ENCODE results near the gene ROR1.

GRCh38 chr1:63874278-63874880, 100.6 kb downstream of the ROR1 start:
- TF ChIP-seq BHLHE40 (IDR thresholded peaks at IDR 0.05; ENCODE audit: borderline replicate concordance in 1 of 2, low read depth in 2 of 2, low read length in 1 of 2) (no peak), CBX3 (IDR thresholded peaks at IDR 0.05; ENCODE audit: borderline replicate concordance, low read depth) (no peak), JUND (IDR thresholded peaks at IDR 0.05; ENCODE audit: low read depth, low read length) (no peak), MAX (IDR thresholded peaks at IDR 0.05; ENCODE audit: low read depth, low read length) (no peak), TAF1 (IDR thresholded peaks at IDR 0.05; ENCODE audit: borderline replicate concordance, low read depth, low read length) (no peak), CTCF (IDR thresholded peaks at IDR 0.05 in 2 of 3, conservative IDR thresholded peaks at IDR 0.05 in 1 of 3; ENCODE audit: control insufficient read depth in 2 of 3, extremely low read depth in 1 of 3, insufficient read depth in 1 of 3, low read depth in 3 of 3, low read length in 3 of 3) (no peak), ATF7 (IDR thresholded peaks at IDR 0.05; ENCODE audit: low read depth) (no peak), MXI1 (IDR thresholded peaks at IDR 0.05; ENCODE audit: low read depth, low read length) (no peak), ATF3 (IDR thresholded peaks at IDR 0.05; ENCODE audit: borderline replicate concordance, extremely low read depth, low read depth, low read length) (no peak), GABPA (IDR thresholded peaks at IDR 0.05; ENCODE audit: low read depth) (no peak), RFX5 (IDR thresholded peaks at IDR 0.05; ENCODE audit: low read depth, low read length) (no peak)
